Upper lobe of right lung (tissue), 1 donor: Measurements from ENCODE around the gene PACS2. TPM values are rescaled to one million over a fixed set of nuclear protein-coding genes. Genes with fewer than 3 reads are reported as not detected.

Experiments
- ATAC-seq: fragments of 200-7000 bp; cut with Tn5 transposase; one replicate; pipeline ENCODE4 v1.9.1; 2020; ENCODE audit warnings: mild to moderate bottlenecking, moderate library complexity
- DNase-seq: peaks from one replicate; pipeline ENCODE4 v3.0.0-alpha.2; 2020
- H3K27ac ChIP-seq: fragments of 200-600 bp; one replicate; pipeline ENCODE4 v1.8.0; 2022
- H3K27me3 ChIP-seq: fragments of 200-600 bp; one replicate; pipeline ENCODE4 v1.8.0; 2022; ENCODE audit warnings: mild to moderate bottlenecking
- H3K36me3 ChIP-seq: fragments of 200-600 bp; one replicate; pipeline ENCODE4 v1.8.0; 2022
- H3K4me1 ChIP-seq: fragments of 200-600 bp; one replicate; pipeline ENCODE4 v1.8.0; 2022
- H3K4me3 ChIP-seq: fragments of 200-600 bp; one replicate; pipeline ENCODE4 v1.8.0; 2022; ENCODE audit warnings: mild to moderate bottlenecking
- H3K9me3 ChIP-seq: fragments of 200-600 bp; one replicate; pipeline ENCODE4 v1.8.0; 2022
- intact Hi-C: fragments of 100-400 bp; cut with DNase I; formaldehyde crosslinking; loops from one replicate; pipeline ENCODE4 v1.11.0; 2022
- total RNA-seq: library from RNA; stranded (reverse); fragmentation: NEBNext Ultra II Directional; extraction: Animal tissue kit (Norgen Biotek cat#: 25700); gene quantifications from one replicate; pipeline ENCODE4 v1.2.1, GENCODE V29; 2021
- TF ChIP-seq, protein P1 (sequence below): fragments of 200-600 bp; IDR thresholded peaks from one replicate; pipeline ENCODE4 v1.8.0; 2022; ENCODE audit warnings: antibody characterized with exemption
- donor health status: DM: no; HTN: yes; CAD: no; lungs with severe emphysema.

PACS2 gene
- total RNA-seq, 1 donor from 2014 or later = 86.6 TPM

DNA sequence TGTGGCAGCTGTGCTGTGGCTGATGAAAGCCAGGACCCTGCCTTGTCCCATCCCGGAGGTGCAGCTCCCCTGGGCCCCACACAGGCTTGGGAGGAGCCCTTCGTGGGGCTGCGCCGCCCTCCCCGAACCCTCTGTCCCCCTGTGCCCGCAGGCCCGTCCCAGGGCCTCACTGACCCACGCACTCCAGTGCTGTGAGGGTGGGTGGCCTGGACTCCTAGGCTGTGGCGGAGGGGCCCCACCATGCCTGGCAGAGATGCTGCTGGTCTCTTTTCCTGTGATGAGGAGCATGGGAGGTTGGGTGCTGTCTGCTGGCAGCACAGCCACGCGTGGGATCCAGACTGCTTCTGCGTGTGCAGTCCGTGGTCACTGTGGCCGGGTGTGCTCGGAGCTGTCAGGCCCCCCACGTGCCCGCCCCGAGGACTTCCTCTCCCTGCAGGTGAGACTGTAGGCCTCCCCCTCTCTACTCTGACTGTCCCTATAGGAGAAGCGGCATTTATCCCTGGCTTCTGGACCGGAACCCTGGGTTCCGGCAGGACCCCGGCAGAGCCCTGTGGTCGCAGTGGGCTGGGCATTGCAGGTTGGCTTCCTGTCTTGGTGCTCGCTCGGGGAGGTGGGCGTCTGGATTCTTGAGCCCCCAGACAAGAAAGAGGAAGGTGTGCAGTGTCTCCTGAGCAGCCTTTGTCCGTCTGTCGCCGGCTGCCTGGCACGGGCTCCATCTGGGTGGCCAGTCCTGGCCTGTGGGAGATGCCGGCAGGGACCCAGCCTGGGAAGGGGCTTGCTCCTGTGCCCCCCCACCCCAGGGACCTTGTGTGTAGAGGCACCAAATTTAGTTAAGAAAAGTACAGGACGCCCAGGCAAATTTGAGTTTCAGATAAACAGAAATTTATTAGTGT is 107.4 kb downstream of the PACS2 start:
- H3K27me3 ChIP-seq = no peaks in the 10 kb centered on the region
- no peak overlapping the region for H3K27ac ChIP-seq
- TF ChIP-seq, protein P1, sequence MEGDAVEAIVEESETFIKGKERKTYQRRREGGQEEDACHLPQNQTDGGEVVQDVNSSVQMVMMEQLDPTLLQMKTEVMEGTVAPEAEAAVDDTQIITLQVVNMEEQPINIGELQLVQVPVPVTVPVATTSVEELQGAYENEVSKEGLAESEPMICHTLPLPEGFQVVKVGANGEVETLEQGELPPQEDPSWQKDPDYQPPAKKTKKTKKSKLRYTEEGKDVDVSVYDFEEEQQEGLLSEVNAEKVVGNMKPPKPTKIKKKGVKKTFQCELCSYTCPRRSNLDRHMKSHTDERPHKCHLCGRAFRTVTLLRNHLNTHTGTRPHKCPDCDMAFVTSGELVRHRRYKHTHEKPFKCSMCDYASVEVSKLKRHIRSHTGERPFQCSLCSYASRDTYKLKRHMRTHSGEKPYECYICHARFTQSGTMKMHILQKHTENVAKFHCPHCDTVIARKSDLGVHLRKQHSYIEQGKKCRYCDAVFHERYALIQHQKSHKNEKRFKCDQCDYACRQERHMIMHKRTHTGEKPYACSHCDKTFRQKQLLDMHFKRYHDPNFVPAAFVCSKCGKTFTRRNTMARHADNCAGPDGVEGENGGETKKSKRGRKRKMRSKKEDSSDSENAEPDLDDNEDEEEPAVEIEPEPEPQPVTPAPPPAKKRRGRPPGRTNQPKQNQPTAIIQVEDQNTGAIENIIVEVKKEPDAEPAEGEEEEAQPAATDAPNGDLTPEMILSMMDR = no peak
- ATAC-seq (no peak), DNase-seq (no peak)
- H3K4me3 ChIP-seq = no peak overlapping the region
- no peaks in the 10 kb centered on the region for H3K36me3 ChIP-seq
- intact Hi-C loops = no loop called here
- peaks cover 20% of the 10 kb centered on the region for H3K4me1 ChIP-seq
- no peaks in the 10 kb centered on the region for H3K9me3 ChIP-seq

DNA sequence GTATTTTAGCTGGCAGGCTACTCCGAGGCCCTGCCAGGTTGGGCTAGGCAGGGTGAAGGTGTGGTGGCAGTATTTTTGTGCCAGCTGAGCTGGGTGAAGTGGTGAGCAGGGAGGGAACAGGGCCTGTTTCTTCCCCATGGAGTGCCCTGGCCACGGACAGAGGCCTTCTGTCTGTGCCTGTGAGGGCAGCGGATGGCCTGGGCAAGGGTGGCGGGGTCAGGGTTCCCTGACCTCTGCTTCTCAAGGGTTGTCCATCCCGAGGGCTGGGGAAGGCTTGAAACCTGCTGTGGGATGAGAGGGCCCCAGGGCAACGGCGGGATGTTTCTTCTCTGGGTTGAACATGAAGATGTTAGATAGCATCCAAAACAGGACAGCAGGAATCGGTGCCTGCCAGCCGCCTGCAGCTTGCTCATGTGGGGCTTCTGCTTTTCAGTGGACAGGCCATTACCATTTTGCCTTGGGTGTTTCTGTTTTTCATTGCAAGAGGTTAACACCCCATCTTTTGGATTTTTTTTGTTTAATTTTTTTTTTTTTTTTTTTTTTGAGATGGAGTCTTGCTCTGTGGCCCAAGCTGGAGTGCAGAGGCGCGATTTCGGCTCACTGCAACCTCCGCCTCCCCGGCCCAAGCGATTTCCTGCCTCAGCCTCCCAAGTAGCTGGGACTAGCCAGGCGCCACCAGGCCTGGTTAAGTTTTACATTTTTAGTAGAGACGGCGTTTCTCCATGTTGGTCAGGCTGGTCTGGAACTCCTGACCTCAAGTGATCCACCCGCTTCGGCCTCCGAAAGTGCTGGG is 108.3 kb downstream of the PACS2 start:
- TF ChIP-seq, protein P1 = no peak
- H3K4me3 ChIP-seq = no peak overlapping the region
- no peaks in the 10 kb centered on the region for H3K9me3 ChIP-seq
- peaks cover 20% of the 10 kb centered on the region for H3K4me1 ChIP-seq
- intact Hi-C loops = no loop called here
- DNase-seq = no peak
- ATAC-seq = peak; percentile 29
- H3K27ac ChIP-seq = no peak overlapping the region
- H3K36me3 ChIP-seq = no peaks in the 10 kb centered on the region
- no peaks in the 10 kb centered on the region for H3K27me3 ChIP-seq

DNA sequence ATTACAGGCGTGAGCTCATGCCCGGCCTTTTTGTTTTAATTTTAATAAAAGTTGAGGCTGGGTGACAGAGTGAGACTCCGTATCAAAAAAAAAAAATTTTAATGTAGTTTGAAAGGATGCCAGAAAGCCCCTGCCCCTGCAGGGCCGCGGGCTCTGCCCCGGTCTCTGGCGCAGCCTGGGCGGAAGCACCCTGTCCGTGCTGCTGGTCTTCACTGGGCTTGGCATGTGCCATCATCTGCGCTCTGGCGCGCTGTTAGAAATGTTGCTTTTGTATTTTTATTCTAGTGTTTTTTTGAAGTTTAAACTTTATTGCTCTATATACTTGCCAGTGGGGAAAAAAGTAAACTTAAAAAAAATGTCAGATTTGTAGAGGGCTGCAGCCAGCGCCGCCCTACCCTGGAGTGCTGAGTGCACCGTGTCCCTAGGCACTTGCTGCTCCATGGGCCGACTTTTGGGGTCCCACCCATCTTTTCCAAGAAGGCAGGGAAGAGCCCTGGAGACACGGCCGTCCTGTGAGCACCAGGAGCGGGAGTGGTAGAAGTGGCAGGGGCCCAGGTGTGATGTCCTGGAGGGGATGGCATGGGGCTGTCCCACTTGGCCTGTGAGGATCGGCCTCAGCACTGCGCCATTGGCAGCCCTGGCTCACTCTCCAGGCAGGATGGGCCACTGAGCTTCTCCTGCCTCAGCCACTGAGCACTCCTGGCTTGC is 109.1 kb downstream of the PACS2 start:
- Histone ChIP-seq H3K9me3 (no peaks in the 10 kb centered on the region), H3K4me1 (peaks cover 20% of the 10 kb centered on the region), H3K27me3 (no peaks in the 10 kb centered on the region), H3K27ac (no peak overlapping the region), H3K4me3 (no peak overlapping the region), H3K36me3 (no peaks in the 10 kb centered on the region)
- TF ChIP-seq, protein P1 = no peak
- intact Hi-C loops = no loop called here
- no peak for ATAC-seq
- no peak for DNase-seq

DNA sequence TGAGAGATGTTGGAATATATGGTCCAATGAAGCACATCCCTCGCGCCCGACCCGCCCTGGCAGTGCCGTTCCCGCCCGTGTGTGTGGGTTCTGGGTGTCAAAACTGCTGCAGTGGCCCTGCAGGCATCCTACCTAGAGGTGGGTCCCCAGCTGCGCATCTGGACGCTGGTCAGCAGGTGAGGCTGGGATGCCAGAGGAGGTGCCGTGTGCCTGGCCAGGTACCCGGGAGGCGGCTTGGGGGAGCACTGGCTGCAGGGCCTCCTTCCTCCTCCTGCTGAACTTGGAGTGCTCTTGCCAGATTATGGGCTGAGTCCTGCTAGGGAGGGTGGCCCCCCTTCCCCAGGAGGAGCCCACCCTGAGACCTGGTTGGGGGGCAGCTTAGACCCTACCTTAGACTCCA is 110.3 kb downstream of the PACS2 start:
- H3K27ac ChIP-seq = no peak overlapping the region
- no peak for DNase-seq
- intact Hi-C loops = no loop called here

DNA sequence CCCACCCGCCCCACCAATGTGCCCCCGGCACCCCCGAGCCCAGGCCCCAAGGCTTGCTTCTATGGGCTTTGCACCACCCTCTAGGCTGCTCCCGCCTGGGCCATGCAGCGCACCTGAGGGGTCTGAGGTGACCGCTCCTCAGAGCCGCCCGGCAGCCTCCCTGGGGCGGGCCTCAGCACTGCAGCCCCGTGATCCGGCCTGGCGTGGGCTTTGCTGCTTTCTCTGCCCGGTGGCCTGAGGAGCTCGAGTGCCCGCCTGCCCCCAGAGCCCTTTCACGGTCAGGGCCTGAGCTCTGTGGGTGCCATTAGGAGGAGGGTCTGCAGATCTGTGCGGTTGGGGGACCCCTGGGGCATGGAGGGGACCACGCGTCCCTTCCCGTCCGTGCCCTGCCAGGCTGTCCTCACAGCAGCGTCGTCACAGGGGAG is 111.3 kb downstream of the PACS2 start:
- intact Hi-C loops = no loop called here
- DNase-seq (no peak), ATAC-seq (no peak)
- Histone ChIP-seq H3K4me3 (no peak overlapping the region), H3K27ac (no peak overlapping the region), H3K36me3 (no peaks in the 10 kb centered on the region), H3K4me1 (peaks cover 16% of the 10 kb centered on the region), H3K9me3 (no peaks in the 10 kb centered on the region), H3K27me3 (no peaks in the 10 kb centered on the region)
- TF ChIP-seq, protein P1 = no peak

More for the DNA sequence above, 110.3 kb downstream of the PACS2 start:
- H3K4me3 ChIP-seq = no peak overlapping the region
- H3K27me3 ChIP-seq = no peaks in the 10 kb centered on the region
- H3K4me1 ChIP-seq = peaks cover 15% of the 10 kb centered on the region
- H3K36me3 ChIP-seq = no peaks in the 10 kb centered on the region
- TF ChIP-seq, protein P1 = no peak
- ATAC-seq = no peak
- no peaks in the 10 kb centered on the region for H3K9me3 ChIP-seq
